OCI-M1 (cell line): ENCODE results near the gene MAGI3.
"Not testable (repeated sequence)": the region's sequence is repeated elsewhere in the genome, so short reads cannot be mapped to it uniquely, and the experiment has no call there.

Experiments used
- DNase-seq: peaks from one replicate; lab custom pipeline; 2025; lab: John Stamatoyannopoulos, UW

MAGI3 gene

GRCh38 chr1:113399062-113399583 is 8.8 kb downstream of the MAGI3 start:
- DNase-seq: no peak

- DNase-seq: peak; percentile 39
These were observed 10.8 kb downstream of the MAGI3 start for GRCh38 chr1:113401067-113401466.

- no peak for DNase-seq
These were observed 11.4 kb downstream of the MAGI3 start for GRCh38 chr1:113401728-113402127.

GRCh38 chr1:113403065-113403464 is 12.8 kb downstream of the MAGI3 start:
- no peak for DNase-seq

GRCh38 chr1:113405573-113405972 is 15.3 kb downstream of the MAGI3 start:
- DNase-seq: peak; percentile 86

GRCh38 chr1:113406149-113406548 is 15.8 kb downstream of the MAGI3 start:
- peak; percentile 48 for DNase-seq

- DNase-seq: no peak
These were observed 19.0 kb downstream of the MAGI3 start for GRCh38 chr1:113409363-113409762.

- not testable (repeated sequence) for DNase-seq
These were observed 21.7 kb downstream of the MAGI3 start for GRCh38 chr1:113412020-113412419.

GRCh38 chr1:113415310-113416070 is 25.2 kb downstream of the MAGI3 start:
- DNase-seq: no peak

- not testable (repeated sequence) for DNase-seq
These were observed 25.8 kb downstream of the MAGI3 start for GRCh38 chr1:113416071-113416470.

GRCh38 chr1:113416496-113416895 is 26.2 kb downstream of the MAGI3 start:
- DNase-seq: no peak

GRCh38 chr1:113422315-113423068 is 32.2 kb downstream of the MAGI3 start:
- DNase-seq: no peak

GRCh38 chr1:113423826-113424225 is 33.5 kb downstream of the MAGI3 start:
- DNase-seq: no peak

GRCh38 chr1:113429461-113430153 is 39.3 kb downstream of the MAGI3 start:
- DNase-seq: peak; percentile 95

GRCh38 chr1:113433184-113433583 is 42.9 kb downstream of the MAGI3 start:
- DNase-seq: no peak

- no peak for DNase-seq
These were observed 44.0 kb downstream of the MAGI3 start for GRCh38 chr1:113434081-113434873.

GRCh38 chr1:113434874-113435175 is 44.5 kb downstream of the MAGI3 start:
- no peak for DNase-seq

GRCh38 chr1:113437554-113438341 is 47.4 kb downstream of the MAGI3 start:
- no peak for DNase-seq

GRCh38 chr1:113438505-113439276 is 48.4 kb downstream of the MAGI3 start:
- no peak for DNase-seq

- peak; percentile 39 for DNase-seq
These were observed 49.0 kb downstream of the MAGI3 start for GRCh38 chr1:113439277-113439670.
